Stimulated activated effector memory CD8-positive, alpha-beta T cell treated with anti-CD3 and anti-CD28 coated beads, Interleukin-12 subunit alpha, Interleukin-12 subunit beta, amount 100 ng/mL, for 72 hours (primary cell): Measurements from ENCODE around the gene LRRFIP1.
A peak's percentile ranks its signal among the peaks of the same experiment; 100 is the strongest.
"Not testable (repeated sequence)": the region's sequence is repeated elsewhere in the genome, so short reads cannot be mapped to it uniquely, and the experiment has no call there.

Experiments
- ATAC-seq: fragments of 150-1000 bp; cut with Tn5 transposase; 2 replicates; pipeline ENCODE4 v1.10.0; 2021
- DNase-seq, 2 donors: peaks; one replicate each; pipeline ENCODE4 v3.0.0; 2021 to 2022; ENCODE audit warnings: low spot score in 2 of 2
- H3K27ac Mint-ChIP-seq: one replicate; pipeline ENCODE4 v1.8.0; 2022; ENCODE audit warnings: mild to moderate bottlenecking, mixed read lengths
- H3K36me3 Mint-ChIP-seq: one replicate; pipeline ENCODE4 v1.8.0; 2022; ENCODE audit warnings: mild to moderate bottlenecking, mixed read lengths
- H3K4me1 Mint-ChIP-seq: one replicate; pipeline ENCODE4 v1.8.0; 2022; ENCODE audit warnings: mixed read lengths
- H3K4me3 Mint-ChIP-seq: one replicate; pipeline ENCODE4 v1.8.0; 2022; ENCODE audit warnings: mild to moderate bottlenecking, mixed read lengths
- H3K9me3 Mint-ChIP-seq: one replicate; pipeline ENCODE4 v1.8.0; 2022; ENCODE audit warnings: mixed read lengths

The LRRFIP1 gene

GRCh38 chr2:237653776-237654558 is 26.6 kb downstream of the LRRFIP1 start:
- Mint-ChIP-seq H3K4me3 (no peak overlapping the region), H3K9me3 (peaks cover 2% of the 10 kb centered on the region), H3K27ac (no peak overlapping the region), H3K4me1 (peaks cover 12% of the 10 kb centered on the region), H3K36me3 (no peaks in the 10 kb centered on the region)
- ATAC-seq, result no peak
- DNase-seq, result no peak

GRCh38 chr2:237657063-237657462 is 29.7 kb downstream of the LRRFIP1 start:
- H3K27ac Mint-ChIP-seq, result no peak overlapping the region
- H3K36me3 Mint-ChIP-seq, result no peaks in the 10 kb centered on the region
- no peak for DNase-seq
- no peak overlapping the region for H3K4me3 Mint-ChIP-seq
- ATAC-seq, result no peak
- no peaks in the 10 kb centered on the region for H3K9me3 Mint-ChIP-seq
- H3K4me1 Mint-ChIP-seq, result no peaks in the 10 kb centered on the region

GRCh38 chr2:237660381-237660900 is 33.1 kb downstream of the LRRFIP1 start:
- no peak for ATAC-seq
- Mint-ChIP-seq H3K36me3 (no peaks in the 10 kb centered on the region), H3K9me3 (no peaks in the 10 kb centered on the region), H3K4me1 (peaks cover 17% of the 10 kb centered on the region), H3K27ac (no peak overlapping the region), H3K4me3 (no peak overlapping the region)
- no peak for DNase-seq

- H3K9me3 Mint-ChIP-seq, result no peaks in the 10 kb centered on the region
- ATAC-seq (no peak), DNase-seq (no peak)
- no peak overlapping the region for H3K4me3 Mint-ChIP-seq
- peaks cover 17% of the 10 kb centered on the region for H3K4me1 Mint-ChIP-seq
- H3K27ac Mint-ChIP-seq, result no peak overlapping the region
- no peaks in the 10 kb centered on the region for H3K36me3 Mint-ChIP-seq
Observed at GRCh38 chr2:237661270-237661669, 33.9 kb downstream of the LRRFIP1 start.

- Mint-ChIP-seq H3K4me3 (no peak overlapping the region), H3K36me3 (peaks cover 5% of the 10 kb centered on the region), H3K9me3 (no peaks in the 10 kb centered on the region), H3K4me1 (peaks cover 22% of the 10 kb centered on the region), H3K27ac (no peak overlapping the region)
- ATAC-seq (no peak), DNase-seq (no peak)
Observed at GRCh38 chr2:237661799-237662328, 34.5 kb downstream of the LRRFIP1 start.

- H3K36me3 Mint-ChIP-seq, result peaks cover 7% of the 10 kb centered on the region
- ATAC-seq (peak; percentile 88), DNase-seq (no peak)
- no peak overlapping the region for H3K4me3 Mint-ChIP-seq
- no peaks in the 10 kb centered on the region for H3K9me3 Mint-ChIP-seq
- peaks cover 26% of the 10 kb centered on the region for H3K4me1 Mint-ChIP-seq
- peak overlapping the region; percentile 69 for H3K27ac Mint-ChIP-seq
Observed at GRCh38 chr2:237662671-237663093, 35.3 kb downstream of the LRRFIP1 start.

GRCh38 chr2:237663517-237664110 is 36.2 kb downstream of the LRRFIP1 start:
- Mint-ChIP-seq H3K9me3 (no peaks in the 10 kb centered on the region), H3K27ac (no peak overlapping the region), H3K4me1 (peaks cover 26% of the 10 kb centered on the region)

GRCh38 chr2:237664151-237664550 is 36.8 kb downstream of the LRRFIP1 start:
- Mint-ChIP-seq H3K9me3 (no peaks in the 10 kb centered on the region), H3K4me3 (no peak overlapping the region), H3K36me3 (peaks cover 7% of the 10 kb centered on the region), H3K27ac (no peak overlapping the region), H3K4me1 (peaks cover 26% of the 10 kb centered on the region)
- ATAC-seq (no peak), DNase-seq (no peak)

More at GRCh38 chr2:237663517-237664110, 36.2 kb downstream of the LRRFIP1 start:
- H3K4me3 Mint-ChIP-seq, result no peak overlapping the region
- H3K36me3 Mint-ChIP-seq, result peaks cover 7% of the 10 kb centered on the region
- ATAC-seq (no peak), DNase-seq (no peak)

- Mint-ChIP-seq H3K4me1 (peaks cover 26% of the 10 kb centered on the region), H3K9me3 (no peaks in the 10 kb centered on the region), H3K4me3 (no peak overlapping the region), H3K36me3 (peaks cover 7% of the 10 kb centered on the region), H3K27ac (no peak overlapping the region)
- no peak for ATAC-seq
- DNase-seq, result no peak
Observed at GRCh38 chr2:237665713-237666143, 38.3 kb downstream of the LRRFIP1 start.

- no peak for ATAC-seq
- H3K9me3 Mint-ChIP-seq, result no peaks in the 10 kb centered on the region
- no peak for DNase-seq
- no peak overlapping the region for H3K4me3 Mint-ChIP-seq
- peaks cover 31% of the 10 kb centered on the region for H3K4me1 Mint-ChIP-seq
- peaks cover 7% of the 10 kb centered on the region for H3K36me3 Mint-ChIP-seq
- peak overlapping the region; percentile 44 for H3K27ac Mint-ChIP-seq
Observed at GRCh38 chr2:237666606-237667005, 39.2 kb downstream of the LRRFIP1 start.

GRCh38 chr2:237667050-237667576 is 39.7 kb downstream of the LRRFIP1 start:
- H3K4me3 Mint-ChIP-seq, H3K36me3 Mint-ChIP-seq, DNase-seq, ATAC-seq, H3K9me3 Mint-ChIP-seq: not testable (repeated sequence)
- Mint-ChIP-seq H3K27ac (peak overlapping the region; percentile 44), H3K4me1 (peaks cover 31% of the 10 kb centered on the region)

GRCh38 chr2:237667893-237668292 is 40.5 kb downstream of the LRRFIP1 start:
- Mint-ChIP-seq H3K9me3 (no peaks in the 10 kb centered on the region), H3K36me3 (peaks cover 7% of the 10 kb centered on the region), H3K4me1 (peaks cover 32% of the 10 kb centered on the region), H3K27ac (peak overlapping the region; percentile 43), H3K4me3 (no peak overlapping the region)
- DNase-seq, result no peak
- no peak for ATAC-seq

- Mint-ChIP-seq H3K36me3 (peaks cover 9% of the 10 kb centered on the region), H3K27ac (peak overlapping the region; percentile 43), H3K4me1 (peaks cover 33% of the 10 kb centered on the region), H3K4me3 (no peak overlapping the region), H3K9me3 (no peaks in the 10 kb centered on the region)
- DNase-seq (no peak), ATAC-seq (no peak)
Observed at GRCh38 chr2:237668440-237668839, 41.1 kb downstream of the LRRFIP1 start.

- peaks cover 15% of the 10 kb centered on the region for H3K36me3 Mint-ChIP-seq
- peaks cover 34% of the 10 kb centered on the region for H3K4me1 Mint-ChIP-seq
- no peak for ATAC-seq
- no peak for DNase-seq
- no peak overlapping the region for H3K27ac Mint-ChIP-seq
- H3K4me3 Mint-ChIP-seq, result no peak overlapping the region
- no peaks in the 10 kb centered on the region for H3K9me3 Mint-ChIP-seq
Observed at GRCh38 chr2:237669283-237669627, 41.9 kb downstream of the LRRFIP1 start.

- Mint-ChIP-seq H3K27ac (no peak overlapping the region), H3K4me1 (peaks cover 38% of the 10 kb centered on the region)
Observed at GRCh38 chr2:237669628-237670392, 42.4 kb downstream of the LRRFIP1 start.

More at GRCh38 chr2:237669628-237670392, 42.4 kb downstream of the LRRFIP1 start:
- Mint-ChIP-seq H3K36me3 (peaks cover 15% of the 10 kb centered on the region), H3K9me3 (no peaks in the 10 kb centered on the region), H3K4me3 (no peak overlapping the region)
- DNase-seq (no peak), ATAC-seq (no peak)
